Fibroblast of pulmonary artery (primary cell): Measurements from ENCODE around the gene ZSWIM8.
A peak's percentile ranks its signal among the peaks of the same experiment; 100 is the strongest.

Experiments
- DNase-seq: peaks from one replicate; pipeline ENCODE4 v3.0.0-alpha.2; 2010; ENCODE audit warnings: low read depth
- H3K4me3 ChIP-seq: replicated peaks from 2 replicates; pipeline ENCODE4 v1.5.1; 2011; ENCODE audit warnings: low read depth, mild to moderate bottlenecking, control low read depth, low read length, moderate library complexity
- CTCF ChIP-seq: IDR thresholded peaks from 2 replicates; pipeline ENCODE4 v1.5.1; 2011; ENCODE audit warnings: mild to moderate bottlenecking, control low read depth, low read length, inconsistent platforms; ENCODE audit errors: missing control alignments

Gene ZSWIM8

DNA sequence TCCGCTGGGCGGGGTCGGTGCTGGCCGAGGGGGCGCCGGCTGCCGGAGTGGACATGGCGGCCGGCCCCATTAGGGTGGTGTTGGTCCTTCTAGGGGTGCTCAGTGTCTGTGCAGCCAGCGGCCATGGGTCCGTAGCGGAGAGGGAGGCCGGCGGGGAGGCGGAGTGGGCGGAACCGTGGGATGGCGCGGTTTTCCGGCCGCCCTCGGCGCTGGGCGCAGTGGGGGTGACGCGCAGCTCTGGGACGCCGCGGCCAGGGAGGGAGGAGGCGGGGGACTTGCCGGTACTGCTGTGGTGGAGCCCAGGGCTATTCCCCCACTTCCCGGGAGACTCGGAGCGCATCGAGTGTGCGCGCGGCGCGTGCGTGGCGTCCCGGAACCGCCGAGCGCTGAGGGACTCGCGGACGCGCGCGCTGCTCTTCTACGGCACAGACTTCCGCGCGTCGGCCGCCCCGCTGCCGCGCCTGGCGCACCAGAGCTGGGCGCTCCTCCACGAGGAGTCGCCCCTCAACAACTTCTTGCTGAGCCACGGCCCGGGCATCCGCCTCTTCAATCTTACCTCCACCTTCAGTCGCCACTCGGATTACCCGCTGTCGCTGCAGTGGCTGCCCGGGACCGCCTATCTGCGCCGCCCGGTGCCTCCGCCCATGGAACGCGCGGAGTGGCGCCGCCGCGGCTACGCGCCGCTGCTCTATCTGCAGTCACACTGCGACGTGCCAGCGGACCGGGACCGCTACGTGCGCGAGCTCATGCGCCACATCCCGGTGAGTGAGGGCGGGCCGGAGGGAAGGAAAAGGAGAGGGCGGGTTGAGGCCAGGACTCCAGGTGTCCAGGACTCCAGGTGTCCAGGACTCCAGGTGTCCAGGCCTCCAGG is 12.9 kb upstream of the ZSWIM8 start:
- peak overlapping the region; percentile 76 for H3K4me3 ChIP-seq
- DNase-seq: peak; percentile 80
- TF ChIP-seq CTCF: no peak

DNA sequence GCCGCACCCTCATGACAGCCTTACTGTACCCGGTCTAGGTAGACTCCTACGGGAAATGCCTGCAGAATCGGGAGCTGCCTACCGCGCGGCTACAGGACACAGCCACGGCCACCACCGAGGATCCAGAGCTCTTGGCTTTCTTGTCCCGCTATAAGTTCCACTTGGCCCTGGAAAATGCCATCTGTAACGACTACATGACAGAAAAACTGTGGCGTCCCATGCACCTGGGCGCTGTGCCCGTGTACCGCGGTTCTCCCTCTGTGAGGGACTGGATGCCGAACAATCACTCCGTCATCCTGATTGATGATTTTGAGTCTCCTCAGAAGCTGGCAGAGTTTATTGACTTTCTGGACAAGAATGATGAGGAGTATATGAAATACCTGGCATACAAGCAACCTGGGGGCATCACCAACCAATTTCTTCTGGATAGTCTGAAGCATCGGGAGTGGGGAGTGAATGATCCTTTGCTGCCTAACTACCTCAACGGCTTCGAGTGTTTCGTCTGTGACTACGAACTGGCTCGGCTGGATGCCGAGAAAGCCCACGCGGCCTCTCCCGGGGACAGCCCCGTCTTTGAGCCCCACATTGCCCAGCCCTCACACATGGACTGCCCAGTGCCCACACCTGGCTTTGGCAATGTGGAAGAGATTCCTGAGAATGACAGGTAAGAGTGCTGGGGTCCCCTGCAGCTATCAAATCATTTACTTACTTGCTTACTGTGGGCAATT is 12.1 kb upstream of the ZSWIM8 start:
- no peak for DNase-seq
- TF ChIP-seq CTCF: no peak
- H3K4me3 ChIP-seq: peak overlapping the region; percentile 76

DNA sequence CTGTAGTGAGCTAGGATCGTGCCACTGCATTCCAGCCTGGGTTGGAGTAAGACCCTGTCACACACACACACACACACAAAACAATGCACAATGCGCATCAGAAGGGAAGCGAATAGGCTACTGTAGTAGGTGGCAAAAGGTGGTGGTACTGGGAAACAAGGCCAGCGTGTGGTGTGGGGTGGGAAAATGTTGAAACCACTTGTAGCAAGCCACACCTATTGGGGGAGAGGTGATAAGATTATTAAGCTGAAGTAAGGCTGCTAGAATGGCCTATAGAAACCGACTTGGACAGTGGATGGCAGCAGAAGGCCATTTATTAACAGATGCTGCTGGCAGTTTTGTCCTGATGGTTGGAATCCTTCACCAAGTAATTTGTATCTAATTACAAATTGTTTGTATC is 10.8 kb upstream of the ZSWIM8 start:
- DNase-seq: peak; percentile 60

DNA sequence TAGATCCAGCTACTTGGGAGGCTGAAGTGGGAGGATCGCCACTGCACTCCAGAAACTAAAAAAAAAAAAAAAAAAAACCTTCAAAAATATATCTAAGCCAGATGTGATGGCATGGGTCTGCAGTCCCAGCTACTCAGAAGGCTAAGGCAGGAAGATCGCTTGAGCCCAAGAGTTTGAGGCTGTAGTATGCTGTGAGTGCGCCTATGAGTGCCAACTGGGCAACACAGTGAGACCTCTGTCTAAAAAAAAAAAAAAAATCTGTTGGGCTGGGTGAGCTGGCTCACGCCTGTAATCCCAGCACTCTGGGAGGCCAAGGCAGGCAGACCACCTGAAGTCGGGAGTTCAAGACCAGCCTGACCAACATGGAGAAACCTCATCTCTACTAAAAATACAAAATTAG is 6.4 kb upstream of the ZSWIM8 start:
- no peak for TF ChIP-seq CTCF
- no peak overlapping the region for H3K4me3 ChIP-seq

More for the DNA sequence above, 10.8 kb upstream of the ZSWIM8 start:
- TF ChIP-seq CTCF: peak; percentile 3
- H3K4me3 ChIP-seq: peak overlapping the region; percentile 76

DNA sequence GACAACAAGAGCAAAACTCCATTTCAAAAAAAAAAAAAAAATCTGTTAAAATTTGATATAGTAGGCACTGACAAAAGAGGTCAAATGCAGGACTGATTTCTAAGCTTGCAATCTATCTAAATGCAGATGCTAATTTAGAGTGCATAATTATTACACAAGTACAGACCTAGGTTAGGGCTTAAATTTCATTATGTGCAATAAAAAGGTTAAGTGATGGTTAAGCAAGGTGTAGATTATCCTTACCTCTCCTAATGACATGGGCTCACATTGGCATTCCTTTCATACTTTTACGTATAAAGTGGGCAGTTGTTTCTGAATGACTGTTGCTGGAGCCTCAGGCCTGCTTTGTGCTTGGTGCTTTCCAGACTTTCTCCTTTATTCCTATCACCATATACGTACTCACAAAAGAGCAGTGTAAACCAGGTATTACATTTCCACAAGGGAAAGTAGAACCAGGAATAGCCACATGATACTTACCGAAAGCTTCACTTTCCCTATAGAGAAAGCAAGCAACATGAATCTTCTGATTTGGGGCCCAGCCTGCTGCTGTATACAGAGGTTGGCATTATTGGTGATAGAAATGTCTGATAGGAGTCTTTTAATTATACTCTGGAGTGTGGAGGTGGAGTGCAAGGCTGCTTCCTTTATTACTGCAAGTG is 5.7 kb upstream of the ZSWIM8 start:
- no peak for TF ChIP-seq CTCF
- H3K4me3 ChIP-seq: no peak overlapping the region
- no peak for DNase-seq

More for the DNA sequence above, 6.4 kb upstream of the ZSWIM8 start:
- no peak for DNase-seq

GRCh38 chr10:73780301-73780700 is 5.1 kb upstream of the ZSWIM8 start:
- H3K4me3 ChIP-seq: no peak overlapping the region
- TF ChIP-seq CTCF: no peak
- DNase-seq: no peak
